ENCODE results near the gene H1-8. TPM values are rescaled to one million over a fixed set of nuclear protein-coding genes. Genes with fewer than 3 reads are reported as not detected.

The H1-8 gene
- total RNA-seq, 1 experiment from 2014 or later, result not detected

DNA sequence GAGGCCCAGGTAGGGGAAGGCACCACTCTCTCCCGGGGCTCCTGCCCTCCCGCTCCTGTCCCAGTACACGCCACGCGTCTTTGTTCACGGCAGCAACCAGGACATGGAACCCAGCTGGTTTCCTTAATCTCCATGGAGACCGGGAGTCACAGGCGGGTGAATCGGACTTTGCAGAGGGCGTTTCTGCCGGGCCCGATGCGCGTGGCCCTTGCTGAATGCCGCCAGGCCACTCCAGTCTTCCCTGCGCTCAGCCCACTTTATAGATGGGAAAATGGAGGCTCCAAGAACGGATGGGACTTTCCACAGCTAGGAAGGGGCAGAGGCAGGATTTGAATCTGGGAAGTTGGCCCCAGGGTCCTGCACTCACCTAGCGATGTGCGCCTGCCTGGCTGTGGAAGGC lies 56.1 kb downstream of the H1-8 start:
- H3K27me3 ChIP-seq, result no peaks in the 10 kb centered on the region
- H3K4me3 ChIP-seq, result no peak overlapping the region
- DNase-seq, result no peak
- H3K9me3 ChIP-seq, result no peaks in the 10 kb centered on the region
- H3K36me3 ChIP-seq, result peaks cover 3% of the 10 kb centered on the region; the same call in 1 of the 2 replicates

DNA sequence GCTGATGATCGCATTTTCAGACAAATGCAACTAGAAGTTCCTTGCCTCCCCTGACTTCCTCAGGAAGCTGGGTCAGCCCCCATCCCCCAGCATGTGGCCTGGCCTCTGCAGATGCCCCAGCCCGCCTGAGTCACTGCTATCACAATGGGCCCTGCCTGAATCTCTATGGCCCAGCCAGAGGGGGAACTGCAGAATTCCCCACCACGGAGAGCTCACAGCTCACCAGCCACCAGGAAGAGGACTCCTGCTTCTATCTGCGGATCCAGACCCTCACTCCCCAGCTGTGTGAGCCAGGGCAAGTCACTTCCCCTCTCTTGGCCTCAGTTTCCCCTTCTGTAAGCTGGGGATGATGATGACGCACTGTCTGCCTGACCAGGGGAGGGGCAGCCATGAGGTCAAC lies 56.6 kb downstream of the H1-8 start:
- H3K27me3 ChIP-seq, result no peaks in the 10 kb centered on the region
- DNase-seq, result peak; percentile 80
- H3K9me3 ChIP-seq, result no peaks in the 10 kb centered on the region
- H3K4me3 ChIP-seq, result no peak overlapping the region
- peaks cover 3% of the 10 kb centered on the region; the same call in 1 of the 2 replicates for H3K36me3 ChIP-seq

DNA sequence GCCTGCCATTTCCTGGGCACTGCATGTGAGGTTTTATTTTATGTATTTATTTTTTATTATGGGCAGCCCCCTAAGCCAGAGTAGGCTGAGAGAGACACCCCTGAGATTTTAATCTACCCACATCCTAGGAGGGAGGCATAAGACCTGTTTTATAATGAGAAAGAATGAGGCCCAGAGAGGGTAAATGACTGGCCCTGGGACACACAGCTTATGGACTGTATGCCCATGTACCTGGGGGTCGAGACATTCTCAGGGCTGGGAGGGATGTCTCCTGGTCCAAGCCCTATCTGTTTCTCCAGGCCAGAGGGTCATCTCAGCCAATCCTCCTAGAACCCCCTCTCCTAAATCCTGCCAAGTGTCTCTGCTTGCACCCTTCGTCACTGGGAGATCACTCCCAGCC lies 57.4 kb downstream of the H1-8 start:
- Histone ChIP-seq H3K36me3 (peaks cover 3% of the 10 kb centered on the region; the same call in 1 of the 2 replicates), H3K9me3 (no peaks in the 10 kb centered on the region), H3K27me3 (no peaks in the 10 kb centered on the region), H3K4me3 (no peak overlapping the region)
- DNase-seq, result no peak

Other genes with a start within 250 kb of the H1-8 start
- 0.03 TPM in 1 of 2 replicates, not detected in the other for gene EFCAB12, start 114.5 kb upstream of the H1-8 start, total RNA-seq (2014; rRNA removed; shearing (Covaris generic); ENCODE audit: low replicate concordance)
- 17.2 and 26.5 TPM in 2 replicates for gene MBD4, start 103.2 kb upstream of the H1-8 start, total RNA-seq (2014; rRNA removed; shearing (Covaris generic); ENCODE audit: low replicate concordance)
- 25.3 and 45.7 TPM in 2 replicates for gene IFT122, start 103.0 kb upstream of the H1-8 start, total RNA-seq (2014; rRNA removed; shearing (Covaris generic); ENCODE audit: low replicate concordance)
- not detected in 2 replicates for gene RHO, start 14.5 kb upstream of the H1-8 start, total RNA-seq (2014; rRNA removed; shearing (Covaris generic); ENCODE audit: low replicate concordance)
- 5.8 and 21.9 TPM in 2 replicates for gene PLXND1, start 63.5 kb downstream of the H1-8 start, total RNA-seq (2014; rRNA removed; shearing (Covaris generic); ENCODE audit: low replicate concordance)